GM12801 (cell line): ENCODE measurements around the gene SSC5D.

Experiments
- CTCF ChIP-seq: IDR thresholded peaks from one replicate; pipeline ENCODE4 v1.5.1; 2011; ENCODE audit warnings: control low read depth; ENCODE audit not compliant: insufficient read length; ENCODE audit errors: extremely low read depth

SSC5D gene

GRCh38 chr19:55487924-55488687 lies at the start of gene SSC5D:
Gene SSC5D (plus strand): TSS chr19:55488436. CDS start chr19:55488590, 154 bp downstream.
- no peak for TF ChIP-seq CTCF

GRCh38 chr19:55439052-55439451 lies 49.2 kb upstream of the SSC5D start:
- TF ChIP-seq CTCF = no peak

- no peak for TF ChIP-seq CTCF
Measured at GRCh38 chr19:55440411-55441105, 47.7 kb upstream of the SSC5D start.

GRCh38 chr19:55441319-55441691 lies 46.9 kb upstream of the SSC5D start:
- no peak for TF ChIP-seq CTCF

GRCh38 chr19:55441692-55442321 lies 46.4 kb upstream of the SSC5D start:
- no peak for TF ChIP-seq CTCF

GRCh38 chr19:55442372-55442961 lies 45.8 kb upstream of the SSC5D start:
- no peak for TF ChIP-seq CTCF

- TF ChIP-seq CTCF = no peak
Measured at GRCh38 chr19:55443045-55443823, 45.0 kb upstream of the SSC5D start, which contains the start of gene SHISA7. Gene SHISA7 (minus strand): TSS chr19:55443300. CDS start chr19:55442863, 437 bp downstream.
